Measurements from ENCODE around the gene UNC45B.

- no peak for TF ChIP-seq CTCF (IDR thresholded peaks at IDR 0.05; ENCODE audit: insufficient read depth, low read length, poor library complexity, severe bottlenecking)
- TF ChIP-seq EZH2phosphoT487 (conservative IDR thresholded peaks at IDR 0.05; ENCODE audit: low read length): no peak
Measured at GRCh38 chr17:35171834-35172233, 24.2 kb downstream of the UNC45B start.
